ENCODE data around the gene AOC3.
A peak's percentile ranks its signal among the peaks of the same experiment; 100 is the strongest.

The AOC3 gene, protein sequence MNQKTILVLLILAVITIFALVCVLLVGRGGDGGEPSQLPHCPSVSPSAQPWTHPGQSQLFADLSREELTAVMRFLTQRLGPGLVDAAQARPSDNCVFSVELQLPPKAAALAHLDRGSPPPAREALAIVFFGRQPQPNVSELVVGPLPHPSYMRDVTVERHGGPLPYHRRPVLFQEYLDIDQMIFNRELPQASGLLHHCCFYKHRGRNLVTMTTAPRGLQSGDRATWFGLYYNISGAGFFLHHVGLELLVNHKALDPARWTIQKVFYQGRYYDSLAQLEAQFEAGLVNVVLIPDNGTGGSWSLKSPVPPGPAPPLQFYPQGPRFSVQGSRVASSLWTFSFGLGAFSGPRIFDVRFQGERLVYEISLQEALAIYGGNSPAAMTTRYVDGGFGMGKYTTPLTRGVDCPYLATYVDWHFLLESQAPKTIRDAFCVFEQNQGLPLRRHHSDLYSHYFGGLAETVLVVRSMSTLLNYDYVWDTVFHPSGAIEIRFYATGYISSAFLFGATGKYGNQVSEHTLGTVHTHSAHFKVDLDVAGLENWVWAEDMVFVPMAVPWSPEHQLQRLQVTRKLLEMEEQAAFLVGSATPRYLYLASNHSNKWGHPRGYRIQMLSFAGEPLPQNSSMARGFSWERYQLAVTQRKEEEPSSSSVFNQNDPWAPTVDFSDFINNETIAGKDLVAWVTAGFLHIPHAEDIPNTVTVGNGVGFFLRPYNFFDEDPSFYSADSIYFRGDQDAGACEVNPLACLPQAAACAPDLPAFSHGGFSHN

DNA sequence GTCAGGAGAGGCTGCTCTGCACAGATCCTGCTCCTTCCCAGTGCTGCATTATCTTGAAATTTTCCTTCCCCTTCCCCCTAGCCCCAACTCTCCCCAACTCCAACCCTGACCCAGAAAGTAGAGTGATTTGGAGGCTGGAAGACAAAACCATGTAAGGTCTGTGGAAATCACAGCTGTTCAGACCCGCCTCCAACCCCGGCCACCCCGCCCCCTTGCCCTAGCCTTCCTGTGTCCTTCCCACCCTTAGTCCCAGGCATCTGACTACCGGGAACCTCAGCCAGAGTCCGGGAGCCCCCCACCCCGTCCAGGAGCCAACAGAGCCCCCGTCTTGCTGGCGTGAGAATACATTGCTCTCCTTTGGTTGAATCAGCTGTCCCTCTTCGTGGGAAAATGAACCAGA lies at the start of gene AOC3:
Gene AOC3 (plus strand): TSS at position 246 of the 400 bp plus-strand sequence. CDS start 145 bp downstream, at position 391.
- peak within 1 kb of the TSS in 5 of 21 experiments; percentile 1 to 66 (median 16) for H3K27ac ChIP-seq
- H3K4me3 ChIP-seq = peak within 1 kb of the TSS in 1 of 7 experiments; percentile 14

DNA sequence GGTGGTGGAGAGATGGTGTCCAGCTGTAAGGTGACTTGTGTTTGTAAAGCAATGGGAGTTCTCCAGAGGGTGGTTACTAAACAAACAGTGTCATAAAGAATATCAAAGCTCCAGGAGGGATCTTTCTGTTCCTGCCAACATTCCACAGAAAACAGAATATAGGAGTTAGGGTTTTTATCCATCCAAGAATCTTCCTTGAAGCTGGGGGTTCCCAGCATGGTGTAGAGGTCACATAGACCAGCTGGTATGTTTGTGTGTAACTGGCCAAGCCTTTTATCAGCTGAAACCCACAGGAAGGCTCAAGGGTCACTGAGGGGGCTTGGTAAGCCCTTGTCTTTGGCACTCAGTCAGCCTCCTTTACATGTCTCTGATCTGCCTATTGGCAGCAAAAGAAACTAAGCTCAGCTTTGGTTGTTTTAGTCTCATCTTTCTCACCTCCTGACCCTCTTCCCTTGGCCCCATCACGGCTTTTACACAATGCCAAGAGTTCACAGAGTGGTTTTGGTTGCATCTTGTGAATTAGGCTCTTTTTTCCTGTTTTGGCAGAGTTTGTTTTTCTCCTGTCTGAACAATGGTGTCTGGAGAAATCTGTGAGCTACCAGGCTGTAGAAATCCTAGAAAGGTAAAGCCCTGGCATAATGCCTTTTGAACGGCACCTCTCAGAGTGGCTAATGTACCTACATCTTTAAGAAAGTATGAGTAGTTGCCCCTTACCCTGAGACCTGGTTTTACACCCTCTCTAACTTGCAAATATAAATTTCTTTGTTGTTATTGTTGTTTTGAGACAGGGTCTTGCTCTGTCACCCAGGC lies 47.7 kb upstream of the AOC3 start:
- Histone ChIP-seq H3K27ac (no peak overlapping the region), H3K4me3 (no peak overlapping the region)

DNA sequence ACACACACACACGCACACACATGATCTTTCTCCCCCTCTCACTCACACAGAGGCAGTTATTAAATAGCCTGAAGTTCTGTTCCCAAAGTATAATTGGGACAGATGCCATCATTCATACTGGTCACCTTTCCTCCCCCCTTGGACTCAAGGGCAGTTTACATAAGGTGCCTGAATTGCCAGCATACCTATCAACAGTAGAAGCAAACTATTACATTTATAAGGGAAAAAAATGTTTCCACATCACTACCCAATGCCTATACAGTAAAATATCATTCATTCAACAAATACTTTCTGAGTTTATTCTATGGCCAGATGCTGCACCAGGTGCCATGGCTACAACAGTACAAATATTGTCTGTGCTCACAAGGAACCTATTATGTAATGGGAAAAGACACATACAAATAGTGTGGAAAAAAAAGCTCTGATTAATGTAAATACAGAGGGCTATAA lies 46.1 kb upstream of the AOC3 start:
- H3K27ac ChIP-seq = no peak overlapping the region
- no peak overlapping the region for H3K4me3 ChIP-seq

DNA sequence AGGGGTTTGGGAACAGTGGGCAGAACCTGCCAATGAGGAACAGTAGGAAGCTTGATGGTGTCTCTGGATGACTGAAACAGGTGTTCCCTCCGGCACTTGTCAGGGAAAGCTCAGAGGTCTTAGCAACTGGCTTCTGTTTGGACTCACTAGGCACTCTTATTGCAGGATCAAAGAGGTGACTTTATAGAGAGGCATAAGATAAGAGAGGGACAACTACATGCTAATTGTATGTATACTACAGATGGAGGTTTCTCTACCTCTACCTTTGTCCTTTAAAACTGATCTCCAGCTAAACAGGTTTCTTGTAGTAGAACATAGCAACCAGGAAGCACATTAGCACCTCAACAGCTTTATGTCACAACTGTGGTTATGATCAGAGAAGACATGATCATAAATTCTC lies 44.8 kb upstream of the AOC3 start:
- Histone ChIP-seq H3K27ac (no peak overlapping the region), H3K4me3 (no peak overlapping the region)

DNA sequence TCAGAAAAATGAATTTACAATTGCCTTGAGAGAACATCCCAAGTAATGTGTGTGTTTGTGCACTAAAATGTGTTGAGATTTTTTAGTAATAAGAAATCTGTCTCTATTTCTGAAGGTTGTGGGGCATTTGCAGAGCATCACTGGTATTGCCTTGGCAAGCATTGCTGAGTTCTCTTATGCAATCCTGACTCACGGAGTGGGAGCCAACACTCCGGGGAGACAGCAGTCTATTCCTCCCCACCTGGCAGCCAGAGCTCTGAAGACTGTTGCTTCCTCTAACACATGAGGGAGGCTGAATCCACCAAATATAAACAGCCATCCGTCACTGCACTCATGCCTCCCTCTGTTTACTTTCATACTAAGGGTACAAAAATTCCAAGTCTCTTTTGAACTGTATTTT lies 41.7 kb upstream of the AOC3 start:
- Histone ChIP-seq H3K27ac (peak overlapping the region in 1 of 21 experiments; percentile 32), H3K4me3 (no peak overlapping the region)

DNA sequence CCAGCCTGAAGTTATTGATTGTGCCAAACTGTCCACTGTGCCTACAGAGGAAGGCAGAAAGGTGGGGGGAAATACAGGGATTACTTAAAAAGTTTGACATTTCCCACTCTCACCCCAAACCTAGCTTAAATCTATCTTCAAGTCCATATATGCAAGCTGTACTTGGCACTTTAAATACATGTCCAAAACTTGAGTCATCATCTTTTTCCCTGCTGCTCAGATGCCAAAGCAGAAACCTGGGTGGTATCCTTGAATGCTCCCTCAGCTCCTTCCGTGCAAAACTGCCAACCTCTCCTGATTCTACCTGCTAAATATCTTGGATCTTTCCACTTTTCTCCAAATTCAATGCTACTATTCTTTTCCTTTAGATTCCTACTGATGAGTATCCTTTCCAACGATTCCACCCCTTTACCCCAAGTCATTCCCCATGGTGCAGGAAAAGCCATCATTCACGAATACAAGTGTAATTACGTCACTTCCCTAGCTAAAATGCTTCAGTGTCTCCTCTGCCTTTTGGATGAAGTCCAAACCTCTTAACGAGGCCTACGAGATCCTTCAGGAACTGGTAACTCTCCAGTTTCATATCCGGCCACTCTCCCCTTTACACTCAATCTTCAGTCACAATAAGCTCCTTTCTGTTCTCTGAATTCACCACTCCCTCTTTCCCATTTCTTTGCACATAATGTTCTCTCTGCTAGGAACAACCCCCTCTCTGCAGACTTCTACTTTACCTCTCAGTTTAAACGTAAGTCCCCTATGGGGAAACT lies 36.2 kb upstream of the AOC3 start:
- Histone ChIP-seq H3K4me3 (no peak overlapping the region), H3K27ac (no peak overlapping the region)

DNA sequence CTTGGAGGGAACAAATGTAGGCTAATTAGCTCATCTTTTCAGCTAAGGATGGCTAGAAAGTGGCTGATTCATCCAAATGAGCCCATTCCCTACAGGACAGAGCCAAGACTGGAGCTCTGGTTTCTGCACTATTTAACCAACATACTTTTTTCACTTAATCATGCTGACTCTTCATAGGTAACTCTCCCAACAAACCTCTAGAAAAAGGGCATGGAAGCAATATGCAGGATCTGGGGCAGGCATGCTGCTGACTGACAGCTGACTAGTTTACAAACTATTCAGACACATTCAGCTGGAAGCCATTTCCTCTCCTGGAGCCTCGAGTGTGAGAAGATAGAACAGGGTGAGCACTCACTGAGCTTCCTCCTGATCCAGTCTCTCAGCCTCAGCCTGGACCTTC lies 33.1 kb upstream of the AOC3 start:
- no peak overlapping the region for H3K27ac ChIP-seq
- no peak overlapping the region for H3K4me3 ChIP-seq

DNA sequence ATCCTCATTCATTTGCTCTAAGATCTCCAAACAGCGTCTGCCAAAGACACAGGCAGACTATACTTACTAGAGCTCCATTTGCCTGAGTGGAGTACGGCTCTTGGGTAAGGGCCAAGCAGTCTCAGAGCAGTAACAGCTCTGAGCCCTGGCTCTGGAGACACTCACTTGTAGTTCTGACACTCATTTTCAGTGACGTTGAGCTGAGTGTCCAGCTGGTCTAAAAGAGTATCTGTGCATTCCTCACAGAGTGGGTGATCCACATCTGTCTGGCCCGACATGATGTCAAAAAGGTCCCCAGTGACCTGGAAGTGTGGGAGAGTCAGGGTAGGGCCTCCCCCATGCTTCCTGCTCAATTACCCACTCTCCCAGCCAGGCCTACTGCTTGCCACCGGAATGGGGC lies 32.6 kb upstream of the AOC3 start:
- no peak overlapping the region for H3K27ac ChIP-seq
- H3K4me3 ChIP-seq = no peak overlapping the region

DNA sequence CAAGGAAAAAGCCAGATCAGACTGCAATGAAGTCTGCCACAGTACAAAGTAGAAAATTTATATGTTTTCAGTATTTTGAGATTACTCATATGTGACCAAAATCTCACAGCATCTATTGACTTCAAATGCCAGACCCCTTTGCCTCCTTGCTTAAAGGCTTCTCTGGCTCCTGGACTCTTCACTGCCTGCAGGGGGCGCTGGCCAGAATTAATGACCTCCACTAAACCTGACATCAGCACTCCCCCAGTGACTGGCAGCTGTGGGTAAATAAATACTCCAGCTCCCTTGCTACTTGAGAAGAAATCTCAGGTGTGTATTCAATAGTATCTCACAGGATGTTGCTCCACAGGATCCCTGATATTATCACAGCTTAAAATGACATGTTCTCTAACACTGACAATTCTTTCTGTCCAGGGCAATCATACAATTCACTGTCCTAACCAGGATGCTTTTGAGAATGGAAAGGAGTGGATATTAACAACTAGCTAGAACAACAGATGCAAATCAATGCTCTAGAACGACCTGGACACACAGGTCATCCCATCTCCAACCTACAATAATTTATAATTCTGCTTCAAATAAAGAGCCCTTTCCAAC lies 31.0 kb upstream of the AOC3 start:
- H3K27ac ChIP-seq = no peak overlapping the region
- H3K4me3 ChIP-seq = no peak overlapping the region

DNA sequence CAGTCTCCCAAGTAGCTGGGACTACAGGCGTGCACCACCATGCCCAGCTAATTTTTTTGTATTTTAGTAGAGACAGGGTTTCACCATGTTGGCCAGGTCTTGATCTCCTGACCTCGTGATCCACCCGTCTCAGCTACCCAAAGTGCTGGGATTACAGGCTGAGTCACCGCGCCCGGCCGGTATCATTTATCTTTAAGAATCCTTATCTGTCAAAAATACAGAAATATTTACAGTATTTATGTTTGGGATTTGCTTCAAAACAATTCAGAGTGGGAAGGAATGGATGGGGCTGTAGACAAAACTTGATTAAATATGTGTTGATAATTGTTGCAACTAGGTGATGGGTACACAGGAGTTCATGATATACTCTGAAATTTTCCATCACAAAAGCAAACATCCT lies 29.8 kb upstream of the AOC3 start:
- no peak overlapping the region for H3K27ac ChIP-seq

DNA sequence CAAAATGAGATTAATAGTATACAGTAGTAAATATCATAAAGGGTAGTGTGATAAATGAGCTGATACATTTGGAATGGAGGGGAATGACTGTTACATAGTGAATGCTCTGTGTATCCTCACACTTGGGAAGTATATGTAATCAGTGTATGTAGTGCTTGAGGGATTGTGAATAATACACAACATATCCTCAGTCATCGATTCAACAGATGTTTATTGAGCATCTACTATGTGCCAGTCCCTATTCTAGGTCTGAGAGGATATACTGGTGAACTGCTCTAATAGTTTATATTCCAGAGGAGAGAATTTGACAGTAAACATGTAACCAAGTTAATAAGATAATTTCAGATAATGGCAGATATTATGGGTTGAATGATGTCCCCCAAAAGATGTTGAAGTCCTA lies 23.5 kb upstream of the AOC3 start:
- Histone ChIP-seq H3K27ac (no peak overlapping the region), H3K4me3 (no peak overlapping the region)

More for the DNA sequence above, 29.8 kb upstream of the AOC3 start:
- H3K4me3 ChIP-seq = no peak overlapping the region

DNA sequence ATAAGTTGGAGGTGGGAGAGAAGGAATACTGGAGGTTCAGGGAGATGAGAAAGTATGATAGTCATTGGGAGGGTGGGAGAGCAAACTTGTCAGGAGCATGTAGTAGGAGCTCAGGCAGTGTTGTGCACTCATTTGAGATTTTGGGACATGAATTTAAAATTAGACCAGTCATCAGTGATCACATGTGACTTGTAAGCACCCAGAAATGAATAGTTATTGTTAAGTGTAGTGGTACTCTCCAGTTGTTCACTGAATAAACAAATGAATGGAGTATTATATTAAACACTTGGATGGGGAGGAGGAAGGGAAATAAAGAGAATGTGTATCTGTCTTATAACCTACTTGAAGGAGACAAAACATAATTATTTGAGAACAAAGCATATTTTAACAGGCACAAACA lies 20.0 kb upstream of the AOC3 start:
- no peak overlapping the region for H3K27ac ChIP-seq
- H3K4me3 ChIP-seq = no peak overlapping the region

DNA sequence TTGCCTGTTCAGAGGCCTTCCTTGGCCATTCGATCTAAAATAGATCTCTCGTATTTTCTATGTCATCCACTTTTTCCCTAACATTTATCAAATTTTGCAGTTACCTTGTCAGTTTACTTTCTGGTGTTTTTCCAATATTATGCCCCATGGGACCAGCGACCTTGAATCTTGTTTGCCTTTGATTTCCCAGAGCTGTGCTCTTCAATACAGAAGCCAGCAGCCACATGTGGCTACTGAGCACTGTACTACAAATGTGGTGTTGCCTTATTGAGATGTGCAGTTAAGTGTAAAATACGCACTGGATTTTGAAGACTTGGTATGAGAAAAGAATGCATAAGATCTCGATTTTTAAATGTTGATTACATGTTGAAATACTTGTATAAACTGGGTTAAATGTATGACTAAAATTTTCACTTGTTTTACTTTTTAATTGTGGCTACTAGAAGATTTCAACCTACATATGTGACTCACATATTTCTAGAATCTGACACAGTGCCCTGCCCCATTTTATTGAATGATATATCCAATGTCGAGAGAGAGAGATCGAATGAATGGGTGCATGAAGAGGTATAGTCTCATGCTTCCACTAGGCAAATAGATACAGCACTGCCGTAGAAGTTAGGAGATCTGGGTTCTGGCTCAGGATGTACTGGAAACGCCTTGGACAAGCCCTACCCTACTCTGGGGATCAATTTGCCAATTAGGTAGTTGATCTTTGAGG lies 18.6 kb upstream of the AOC3 start:
- H3K27ac ChIP-seq = peak overlapping the region; percentile 70 to 99 (median 92)
- peak overlapping the region; percentile 71 to 98 (median 93) for H3K4me3 ChIP-seq

DNA sequence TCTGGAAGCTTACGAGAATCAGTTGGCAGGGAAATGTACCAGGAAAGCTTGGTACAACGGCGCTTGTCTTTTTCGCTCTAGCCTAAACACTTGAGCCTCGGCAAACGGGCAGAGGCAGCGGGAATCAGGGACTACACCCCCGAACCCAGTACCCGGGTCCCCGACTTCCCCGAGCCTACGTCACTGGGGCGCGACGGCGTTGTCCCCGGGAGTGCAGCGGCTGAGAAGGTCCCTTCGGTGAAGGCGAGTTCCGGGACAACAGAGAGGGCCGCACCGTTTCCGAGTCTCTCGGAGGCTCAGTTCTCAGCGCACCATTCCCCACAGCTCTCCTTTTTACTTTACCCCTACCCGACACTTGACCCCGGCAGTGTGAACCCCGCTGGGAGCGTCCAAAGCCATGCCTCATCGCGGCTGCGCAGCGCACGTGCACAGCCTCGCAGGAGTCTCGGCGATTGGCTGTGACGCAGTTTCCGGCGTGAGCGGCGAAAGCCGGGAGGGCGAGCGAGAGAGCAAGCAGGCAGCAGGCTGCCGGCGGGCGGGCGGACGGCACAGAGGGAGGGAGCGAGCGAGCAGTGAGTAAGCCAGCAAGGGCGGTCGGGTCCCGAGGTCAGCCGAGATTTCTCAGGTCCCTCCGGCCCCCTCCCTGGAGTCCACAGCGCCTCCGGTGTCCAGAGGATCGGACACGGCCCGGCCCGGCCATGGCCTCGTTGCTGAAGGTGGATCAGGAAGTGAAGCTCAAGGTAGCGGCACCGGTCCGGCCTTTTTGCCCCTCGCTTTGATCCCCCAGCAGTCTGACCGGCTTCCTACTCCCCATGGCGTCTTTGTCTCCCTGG lies 17.8 kb upstream of the AOC3 start, which contains the start of gene PSME3:
Gene PSME3 (plus strand): TSS at position 464 of the 833 bp plus-strand sequence. CDS start 235 bp downstream, at position 699.
- peak within 1 kb of the TSS; percentile 71 to 98 (median 93) for H3K4me3 ChIP-seq
- peak within 1 kb of the TSS; percentile 70 to 99 (median 92) for H3K27ac ChIP-seq

DNA sequence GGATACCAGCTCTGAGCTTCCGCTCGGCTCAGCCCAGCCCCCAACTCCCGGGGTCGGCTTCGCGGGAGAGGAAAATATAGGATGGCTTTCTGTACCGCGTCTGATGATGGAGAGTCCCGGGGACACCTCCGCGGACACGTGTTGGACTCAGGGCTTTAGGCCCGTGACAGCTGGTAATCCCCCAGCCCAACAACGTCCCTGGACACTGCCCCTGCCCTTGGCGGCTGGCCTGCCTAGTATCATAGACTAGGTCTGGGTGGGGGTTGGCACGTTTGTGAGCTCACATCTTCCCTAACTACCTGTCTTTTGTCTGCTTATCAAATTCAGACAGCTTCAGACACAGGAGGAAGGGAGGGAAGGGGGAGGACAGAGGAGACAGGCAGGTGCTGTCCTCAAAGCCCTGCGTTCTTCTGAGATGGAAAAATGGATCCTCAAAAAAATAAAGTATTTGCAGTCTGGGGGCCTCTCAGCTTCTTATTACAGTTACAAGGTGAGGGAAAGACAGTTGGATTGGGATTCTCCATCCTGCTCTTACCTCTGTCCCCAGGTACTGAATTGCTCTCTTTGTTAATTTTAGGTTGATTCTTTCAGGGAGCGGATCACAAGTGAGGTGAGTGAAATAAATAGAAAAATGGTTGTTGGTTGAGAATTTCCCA lies 17.1 kb upstream of the AOC3 start:
- Histone ChIP-seq H3K4me3 (peak overlapping the region; percentile 71 to 98 (median 93)), H3K27ac (peak overlapping the region; percentile 70 to 99 (median 92))

DNA sequence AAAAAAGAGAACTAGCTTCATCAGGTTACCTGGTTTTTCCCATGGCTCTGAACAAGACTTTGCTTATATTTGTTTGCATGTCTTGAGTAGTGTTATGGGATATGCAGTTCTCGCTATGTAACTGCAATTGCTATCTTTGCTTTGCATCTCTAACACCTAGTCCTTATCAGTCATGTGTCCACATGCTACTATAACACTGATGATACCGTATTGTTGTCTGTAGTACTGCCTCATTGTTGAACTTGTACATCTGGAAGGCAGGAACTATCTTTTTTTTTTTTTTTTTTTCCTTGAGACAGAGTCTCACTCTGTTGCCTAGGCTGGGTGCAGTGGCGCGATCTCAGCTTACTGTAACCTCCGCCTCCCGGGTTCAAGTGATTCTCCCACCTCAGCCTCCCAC lies 15.3 kb upstream of the AOC3 start:
- no peak overlapping the region for H3K4me3 ChIP-seq
- H3K27ac ChIP-seq = no peak overlapping the region

All from skin epidermis (tissue), 12 donors.